GM12878 (cell line): ENCODE data around the gene EFNB2.

Experiments
- CTCF ChIP-seq, 3 experiments: IDR thresholded peaks in 2 of 3; conservative IDR thresholded peaks in 1 of 3; 2 replicates each; pipeline ENCODE4 v1.5.1; 2011; ENCODE audit warnings: low read depth in 3 of 3, low read length in 3 of 3, mild to moderate bottlenecking in 3 of 3, control low read depth in 2 of 3, moderate library complexity in 2 of 3, inconsistent platforms in 1 of 3, mixed read lengths in 1 of 3; ENCODE audit not compliant: control insufficient read depth in 2 of 3, insufficient read depth in 1 of 3; ENCODE audit errors: extremely low read depth in 1 of 3
- EZH2 ChIP-seq: IDR thresholded peaks from 2 replicates; pipeline ENCODE4 v1.6.1; 2012; ENCODE audit warnings: low read depth, mild to moderate bottlenecking, control low read depth, inconsistent platforms, low read length, borderline replicate concordance; ENCODE audit not compliant: control insufficient read depth
- NFYB ChIP-seq: IDR thresholded peaks from 2 replicates; pipeline ENCODE4 v1.6.1; 2011; ENCODE audit warnings: low read depth, mild to moderate bottlenecking, low read length, improper control_type of control experiment, moderate library complexity; ENCODE audit not compliant: insufficient read depth
- SREBF2 ChIP-seq: IDR thresholded peaks from 2 replicates; pipeline ENCODE4 v1.6.1; 2012; ENCODE audit warnings: mild to moderate bottlenecking, low read length
- YBX1 ChIP-seq: fragments of 450-650 bp; IDR thresholded peaks from 2 replicates; pipeline ENCODE4 v1.6.1; 2016; ENCODE audit warnings: antibody characterized with exemption
- ZNF24 ChIP-seq: fragments of 450-650 bp; IDR thresholded peaks from 2 replicates; pipeline ENCODE4 v1.6.1; 2017; ENCODE audit warnings: antibody characterized with exemption, mild to moderate bottlenecking
- TF ChIP-seq, protein P1 (sequence below): IDR thresholded peaks from 2 replicates; pipeline ENCODE4 v1.6.1; 2012; ENCODE audit warnings: low read depth, low read length, improper control_type of control experiment

DNA sequence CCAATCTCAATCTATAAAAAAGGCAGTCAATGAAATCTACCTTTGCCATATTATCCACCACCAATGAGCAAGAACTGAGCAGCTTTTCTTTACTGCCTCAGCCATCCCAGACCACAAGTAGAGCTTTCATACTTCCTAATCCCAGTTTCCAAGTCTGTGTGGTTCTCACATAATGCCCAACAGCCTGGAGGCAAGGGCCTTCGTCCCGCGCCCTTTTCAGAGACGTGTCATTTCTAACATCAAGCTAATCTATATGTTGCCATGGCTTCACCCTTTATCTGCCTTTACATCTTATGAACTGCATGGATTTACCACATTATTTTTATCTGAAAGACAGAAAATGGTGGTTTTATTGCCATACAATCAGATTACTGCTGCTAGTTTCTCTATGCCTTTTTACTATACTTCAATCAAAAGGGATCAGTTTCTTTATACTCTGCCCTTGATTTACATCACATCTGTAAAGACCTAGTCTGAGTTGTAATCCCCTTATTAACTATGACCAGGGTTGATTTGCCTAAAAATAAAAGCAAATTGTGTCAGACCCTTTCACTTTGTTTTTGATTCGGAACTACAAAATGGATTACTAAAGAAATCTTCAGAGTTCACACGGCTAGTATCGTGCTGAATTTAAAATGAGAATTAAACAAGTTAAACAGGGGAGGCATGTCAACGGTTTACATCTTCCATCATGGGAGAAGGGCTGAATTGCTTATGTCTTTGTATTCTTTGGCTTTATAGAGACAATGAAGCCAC is 5.9 kb downstream of the EFNB2 start:
- TF ChIP-seq YBX1 (no peak), SREBF2 (no peak), NFYB (no peak), CTCF (IDR thresholded peaks at IDR 0.05 in 2 of 3, conservative IDR thresholded peaks at IDR 0.05 in 1 of 3; ENCODE audit: control insufficient read depth in 2 of 3, extremely low read depth in 1 of 3, insufficient read depth in 1 of 3, low read depth in 3 of 3, low read length in 3 of 3) (no peak), EZH2 (no peak), ZNF24 (no peak)
- TF ChIP-seq, protein P1, sequence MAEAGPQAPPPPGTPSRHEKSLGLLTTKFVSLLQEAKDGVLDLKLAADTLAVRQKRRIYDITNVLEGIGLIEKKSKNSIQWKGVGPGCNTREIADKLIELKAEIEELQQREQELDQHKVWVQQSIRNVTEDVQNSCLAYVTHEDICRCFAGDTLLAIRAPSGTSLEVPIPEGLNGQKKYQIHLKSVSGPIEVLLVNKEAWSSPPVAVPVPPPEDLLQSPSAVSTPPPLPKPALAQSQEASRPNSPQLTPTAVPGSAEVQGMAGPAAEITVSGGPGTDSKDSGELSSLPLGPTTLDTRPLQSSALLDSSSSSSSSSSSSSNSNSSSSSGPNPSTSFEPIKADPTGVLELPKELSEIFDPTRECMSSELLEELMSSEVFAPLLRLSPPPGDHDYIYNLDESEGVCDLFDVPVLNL: no peak
